Breast epithelium (tissue), 4 donors: Measurements from ENCODE around the gene ZSWIM8. TPM values are rescaled to one million over a fixed set of nuclear protein-coding genes. Genes with fewer than 3 reads are reported as not detected.
"Not testable (repeated sequence)": the region's sequence is repeated elsewhere in the genome, so short reads cannot be mapped to it uniquely, and the experiment has no call there.

Source experiments
- DNase-seq, 2 donors: peaks; one replicate each; pipeline ENCODE4 v3.0.0-alpha.2; 2019; ENCODE audit warnings: low spot score in 2 of 2
- H3K27ac ChIP-seq, 2 donors: fragments of 200-600 bp; sonication (generic) in 1 of 2; one replicate each; pipeline ENCODE4 v1.5.1; 2016 to 2019; ENCODE audit warnings: mild to moderate bottlenecking in 1 of 2
- H3K27me3 ChIP-seq, 2 donors: fragments of 200-600 bp; sonication (generic) in 1 of 2; one replicate each; pipeline versions ENCODE4 v1.5.1 to v1.6.0; 2017 to 2019; ENCODE audit warnings: control low read depth in 1 of 2, mild to moderate bottlenecking in 1 of 2
- H3K36me3 ChIP-seq: fragments of 200-600 bp; one replicate; pipeline ENCODE4 v1.5.1; 2019
- H3K4me1 ChIP-seq, 2 donors: fragments of 200-600 bp; sonication (generic); one replicate each; pipeline ENCODE4 v1.5.1; 2016 to 2019; ENCODE audit warnings: control low read depth in 1 of 2
- H3K4me3 ChIP-seq, 3 donors: fragments of 200-600 bp; sonication (generic); 1 replicate in 2 of 3; 2 replicates in 1 of 3; pipeline ENCODE4 v1.5.1; 2016 to 2019; ENCODE audit warnings: mild to moderate bottlenecking in 3 of 3, moderate library complexity in 2 of 3
- H3K9me3 ChIP-seq, 2 donors: fragments of 200-600 bp; sonication (generic) in 1 of 2; one replicate each; pipeline ENCODE4 v1.5.1; 2016 to 2019; ENCODE audit warnings: control low read depth in 1 of 2
- POLR2A ChIP-seq: fragments of 450-650 bp; IDR thresholded peaks from one replicate; pipeline ENCODE4 v1.6.1; 2016; ENCODE audit warnings: antibody characterized with exemption, mild to moderate bottlenecking, moderate library complexity
- POLR2AphosphoS5 ChIP-seq, 3 donors: sonication (generic); formaldehyde crosslinking; IDR thresholded peaks; one replicate each; pipeline ENCODE4 v1.6.1; 2017; ENCODE audit warnings: antibody characterized with exemption in 3 of 3
- intact Hi-C: fragments of 100-400 bp; cut with DNase I; formaldehyde crosslinking; loops from one replicate; pipeline ENCODE4 v1.15.1; 2023; ENCODE audit warnings: low total_unique reads
- total RNA-seq, 3 donors: library from RNA; depleted of rRNA; stranded (reverse); fragments of >200 nt; gene quantifications; one replicate each; pipeline ENCODE4 v1.1.0, GENCODE V29; 2016
- TF ChIP-seq, protein P1 (sequence below), 3 donors: fragments of 450-650 bp; IDR thresholded peaks; one replicate each; pipeline ENCODE4 v1.5.1; 2016 to 2017; ENCODE audit warnings: antibody characterized with exemption in 3 of 3, mild to moderate bottlenecking in 3 of 3, moderate library complexity in 3 of 3

Gene ZSWIM8, protein sequence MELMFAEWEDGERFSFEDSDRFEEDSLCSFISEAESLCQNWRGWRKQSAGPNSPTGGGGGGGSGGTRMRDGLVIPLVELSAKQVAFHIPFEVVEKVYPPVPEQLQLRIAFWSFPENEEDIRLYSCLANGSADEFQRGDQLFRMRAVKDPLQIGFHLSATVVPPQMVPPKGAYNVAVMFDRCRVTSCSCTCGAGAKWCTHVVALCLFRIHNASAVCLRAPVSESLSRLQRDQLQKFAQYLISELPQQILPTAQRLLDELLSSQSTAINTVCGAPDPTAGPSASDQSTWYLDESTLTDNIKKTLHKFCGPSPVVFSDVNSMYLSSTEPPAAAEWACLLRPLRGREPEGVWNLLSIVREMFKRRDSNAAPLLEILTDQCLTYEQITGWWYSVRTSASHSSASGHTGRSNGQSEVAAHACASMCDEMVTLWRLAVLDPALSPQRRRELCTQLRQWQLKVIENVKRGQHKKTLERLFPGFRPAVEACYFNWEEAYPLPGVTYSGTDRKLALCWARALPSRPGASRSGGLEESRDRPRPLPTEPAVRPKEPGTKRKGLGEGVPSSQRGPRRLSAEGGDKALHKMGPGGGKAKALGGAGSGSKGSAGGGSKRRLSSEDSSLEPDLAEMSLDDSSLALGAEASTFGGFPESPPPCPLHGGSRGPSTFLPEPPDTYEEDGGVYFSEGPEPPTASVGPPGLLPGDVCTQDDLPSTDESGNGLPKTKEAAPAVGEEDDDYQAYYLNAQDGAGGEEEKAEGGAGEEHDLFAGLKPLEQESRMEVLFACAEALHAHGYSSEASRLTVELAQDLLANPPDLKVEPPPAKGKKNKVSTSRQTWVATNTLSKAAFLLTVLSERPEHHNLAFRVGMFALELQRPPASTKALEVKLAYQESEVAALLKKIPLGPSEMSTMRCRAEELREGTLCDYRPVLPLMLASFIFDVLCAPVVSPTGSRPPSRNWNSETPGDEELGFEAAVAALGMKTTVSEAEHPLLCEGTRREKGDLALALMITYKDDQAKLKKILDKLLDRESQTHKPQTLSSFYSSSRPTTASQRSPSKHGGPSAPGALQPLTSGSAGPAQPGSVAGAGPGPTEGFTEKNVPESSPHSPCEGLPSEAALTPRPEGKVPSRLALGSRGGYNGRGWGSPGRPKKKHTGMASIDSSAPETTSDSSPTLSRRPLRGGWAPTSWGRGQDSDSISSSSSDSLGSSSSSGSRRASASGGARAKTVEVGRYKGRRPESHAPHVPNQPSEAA (N-terminal part only)
- total RNA-seq, result 10 to 100 TPM; 79.2 to 87.8 (median 84.2) TPM

DNA sequence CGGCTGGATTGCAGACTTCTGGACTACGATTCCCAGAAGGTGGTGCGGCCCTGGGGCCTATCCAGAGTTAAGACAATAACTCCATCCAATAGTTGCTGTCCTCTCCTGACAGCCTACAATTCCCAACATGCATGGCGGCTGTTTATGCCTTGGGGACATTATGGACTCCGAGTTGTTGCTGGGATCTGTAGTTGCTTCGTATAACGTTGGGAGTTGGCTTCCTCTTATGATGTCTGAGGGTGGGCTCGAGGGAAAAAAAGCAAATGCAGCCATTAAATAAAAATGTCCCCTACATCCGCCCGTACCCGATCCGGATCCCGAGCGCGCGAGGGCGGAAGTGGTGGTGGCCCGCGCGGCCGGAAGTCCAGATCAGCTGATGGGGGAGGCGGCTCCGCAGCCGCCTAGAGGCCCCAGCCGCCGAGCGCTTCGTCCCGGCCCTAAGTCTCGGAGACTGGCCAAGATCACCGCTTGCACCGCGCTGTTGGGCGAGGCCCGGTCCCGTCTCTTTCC lies at the start of gene ZSWIM8:
Gene ZSWIM8, plus strand, starts transcription at position 396 of the 510 bp plus-strand sequence. CDS start 273 bp downstream, outside the sequence.
- intact Hi-C loops, result no loop called here

DNA sequence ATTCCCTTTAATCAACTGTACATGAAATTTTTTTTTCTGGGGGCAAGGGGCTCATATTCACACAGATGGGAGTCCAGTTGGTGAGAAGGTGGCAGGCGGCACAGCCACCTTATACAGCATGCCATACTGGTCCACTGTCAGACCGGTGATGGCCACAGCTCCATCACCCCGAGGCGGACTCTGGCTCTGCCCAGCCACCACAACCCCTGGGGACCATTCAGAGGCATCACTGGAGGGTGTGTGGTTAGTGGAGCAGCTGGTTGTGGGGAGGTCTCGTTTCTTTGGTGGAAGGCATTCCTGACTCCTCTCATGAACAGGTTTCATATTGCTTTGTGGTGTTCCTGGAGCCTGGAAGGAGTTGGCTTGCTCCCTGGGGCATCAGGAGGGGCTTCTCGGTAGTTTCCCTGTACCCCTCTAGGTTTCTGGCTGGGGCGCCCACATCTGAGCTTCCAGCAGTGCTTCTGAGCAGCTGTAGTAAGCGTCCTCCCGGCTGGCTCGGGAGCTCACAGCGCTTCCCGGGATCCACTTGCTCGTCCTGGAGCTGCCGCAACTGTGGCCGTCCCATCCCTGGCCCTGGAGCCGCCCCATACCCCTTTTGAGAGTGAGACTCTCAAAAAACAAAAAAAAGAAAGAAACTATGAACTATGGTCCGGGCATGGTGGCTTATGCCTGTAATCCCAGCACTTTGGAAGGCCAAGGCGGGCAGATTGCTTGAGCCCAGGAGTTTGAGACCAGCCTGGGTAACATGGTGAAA lies 44.7 kb upstream of the ZSWIM8 start:
- DNase-seq, H3K36me3 ChIP-seq, H3K9me3 ChIP-seq, H3K27me3 ChIP-seq, H3K27ac ChIP-seq, H3K4me3 ChIP-seq, intact Hi-C loops, H3K4me1 ChIP-seq: not testable (repeated sequence)

More for the DNA sequence above, at the start of gene ZSWIM8:
- Histone ChIP-seq H3K9me3 (no peaks in the 10 kb centered on the region), H3K4me3 (peak within 1 kb of the TSS; percentile 82 to 100 (median 99)), H3K27me3 (no peaks in the 10 kb centered on the region), H3K27ac (peak within 1 kb of the TSS; percentile 92 to 94), H3K36me3 (peaks cover 7% of the 10 kb centered on the region), H3K4me1 (peaks cover 10 to 40% of the 10 kb centered on the region in 2 donors)
- TF ChIP-seq, protein P1, sequence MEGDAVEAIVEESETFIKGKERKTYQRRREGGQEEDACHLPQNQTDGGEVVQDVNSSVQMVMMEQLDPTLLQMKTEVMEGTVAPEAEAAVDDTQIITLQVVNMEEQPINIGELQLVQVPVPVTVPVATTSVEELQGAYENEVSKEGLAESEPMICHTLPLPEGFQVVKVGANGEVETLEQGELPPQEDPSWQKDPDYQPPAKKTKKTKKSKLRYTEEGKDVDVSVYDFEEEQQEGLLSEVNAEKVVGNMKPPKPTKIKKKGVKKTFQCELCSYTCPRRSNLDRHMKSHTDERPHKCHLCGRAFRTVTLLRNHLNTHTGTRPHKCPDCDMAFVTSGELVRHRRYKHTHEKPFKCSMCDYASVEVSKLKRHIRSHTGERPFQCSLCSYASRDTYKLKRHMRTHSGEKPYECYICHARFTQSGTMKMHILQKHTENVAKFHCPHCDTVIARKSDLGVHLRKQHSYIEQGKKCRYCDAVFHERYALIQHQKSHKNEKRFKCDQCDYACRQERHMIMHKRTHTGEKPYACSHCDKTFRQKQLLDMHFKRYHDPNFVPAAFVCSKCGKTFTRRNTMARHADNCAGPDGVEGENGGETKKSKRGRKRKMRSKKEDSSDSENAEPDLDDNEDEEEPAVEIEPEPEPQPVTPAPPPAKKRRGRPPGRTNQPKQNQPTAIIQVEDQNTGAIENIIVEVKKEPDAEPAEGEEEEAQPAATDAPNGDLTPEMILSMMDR (IDR thresholded peaks at IDR 0.05), result peak in 1 of 3 donors; percentile 15
- TF ChIP-seq POLR2A (peak; percentile 73), POLR2AphosphoS5 (IDR thresholded peaks at IDR 0.05) (peak; percentile 76 to 90 (median 89))
- DNase-seq, result peak; percentile 80 to 94

DNA sequence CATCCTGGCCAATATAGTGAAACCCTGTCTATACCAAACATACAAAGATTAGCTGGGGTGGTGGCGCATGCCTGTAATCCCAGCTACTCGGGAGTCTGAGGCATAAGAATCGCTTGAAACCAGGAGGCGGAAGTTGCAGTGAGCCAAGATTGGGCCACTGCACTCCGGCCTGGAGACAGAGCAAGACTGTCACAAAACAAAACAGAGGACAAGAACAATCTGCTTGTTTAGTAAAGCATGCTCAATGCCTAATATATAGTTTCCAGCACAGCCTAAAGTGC lies 43.0 kb upstream of the ZSWIM8 start:
- no peaks in the 10 kb centered on the region for H3K27me3 ChIP-seq
- no peaks in the 10 kb centered on the region for H3K36me3 ChIP-seq
- intact Hi-C loops, result no loop called here
- H3K27ac ChIP-seq, result peak overlapping the region in 1 of 2 donors; percentile 53
- H3K4me1 ChIP-seq, result peaks cover 6 to 9% of the 10 kb centered on the region in 2 donors
- H3K9me3 ChIP-seq, result no peaks in the 10 kb centered on the region
- DNase-seq, result no peak
- TF ChIP-seq, protein P1 (IDR thresholded peaks at IDR 0.05), result no peak
- TF ChIP-seq POLR2A (no peak), POLR2AphosphoS5 (IDR thresholded peaks at IDR 0.05) (no peak)
- peak overlapping the region in 1 of 3 donors; percentile 77 for H3K4me3 ChIP-seq

DNA sequence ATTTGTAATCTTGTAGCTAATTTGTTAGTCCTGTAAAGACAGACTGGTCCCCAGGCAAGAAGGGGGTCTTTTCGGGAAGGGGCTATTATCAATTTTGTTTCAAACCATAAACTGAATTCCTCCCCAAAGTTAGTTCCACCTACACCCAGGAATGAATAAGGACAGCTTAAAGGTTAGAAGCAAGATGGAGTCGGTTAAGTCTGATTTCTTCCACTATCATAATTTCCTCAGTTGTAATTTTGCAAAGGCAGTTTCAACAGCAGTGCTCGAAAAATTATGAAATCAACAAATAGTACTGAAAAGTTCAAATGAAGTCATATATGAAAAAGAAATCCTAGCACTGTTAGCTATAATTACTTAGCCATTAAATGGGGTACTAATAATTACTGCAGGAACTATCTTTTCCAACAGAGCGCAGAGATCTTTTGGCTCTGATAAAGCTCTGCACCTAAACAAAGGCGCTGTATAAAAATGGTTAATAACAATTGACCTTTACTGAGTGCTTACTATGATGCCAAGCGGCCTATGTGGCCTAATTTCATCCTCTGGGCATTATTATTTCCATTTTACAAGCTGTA lies 42.0 kb upstream of the ZSWIM8 start:
- DNase-seq, result no peak
- no peaks in the 10 kb centered on the region for H3K36me3 ChIP-seq
- intact Hi-C loops, result no loop called here
- TF ChIP-seq, protein P1 (IDR thresholded peaks at IDR 0.05), result no peak
- no peak for TF ChIP-seq POLR2AphosphoS5 (IDR thresholded peaks at IDR 0.05)
- TF ChIP-seq POLR2A, result no peak
- H3K27me3 ChIP-seq, result no peaks in the 10 kb centered on the region
- H3K4me3 ChIP-seq, result peak overlapping the region; percentile 71 to 97 (median 77)
- peak overlapping the region; percentile 93 to 94 for H3K27ac ChIP-seq
- peaks cover 6 to 11% of the 10 kb centered on the region in 2 donors for H3K4me1 ChIP-seq
- no peaks in the 10 kb centered on the region for H3K9me3 ChIP-seq
